BE2C (cell line): Measurements from ENCODE around the gene SORBS2.

ENCODE experiments used
- DNase-seq: peaks from one replicate; pipeline ENCODE4 v3.0.0-alpha.2; 2020
- H3K27me3 ChIP-seq: fragments of 250-450 bp; sonication (Bioruptor Pico); 2 replicates; pipeline ENCODE4 v1.5.1; 2020; ENCODE audit warnings: mild to moderate bottlenecking
- H3K36me3 ChIP-seq: fragments of 250-450 bp; sonication (Bioruptor Pico); 2 replicates; pipeline ENCODE4 v1.5.1; 2020; ENCODE audit warnings: mild to moderate bottlenecking
- H3K4me1 ChIP-seq: fragments of 250-450 bp; sonication (Bioruptor Pico); 2 replicates; pipeline ENCODE4 v1.5.1; 2020
- H3K4me3 ChIP-seq: 2 replicates; pipeline ENCODE4 v1.5.1; 2011; ENCODE audit warnings: low read depth, low read length
- H3K9me3 ChIP-seq: fragments of 250-450 bp; sonication (Bioruptor Pico); 2 replicates; pipeline ENCODE4 v1.5.1; 2020
- CTCF ChIP-seq: IDR thresholded peaks from 2 replicates; pipeline ENCODE4 v1.5.1; 2012; ENCODE audit warnings: mild to moderate bottlenecking, low read depth, low read length

SORBS2 gene

GRCh38 chr4:185849664-185850550 is 37.9 kb upstream of the SORBS2 start:
- no peak overlapping the region for H3K4me3 ChIP-seq
- H3K27me3 ChIP-seq, result no peaks in the 10 kb centered on the region
- no peak for DNase-seq
- peaks cover 3% of the 10 kb centered on the region; the same call in 1 of the 2 replicates for H3K9me3 ChIP-seq
- no peaks in the 10 kb centered on the region for H3K36me3 ChIP-seq
- H3K4me1 ChIP-seq, result peaks cover 11% of the 10 kb centered on the region
- no peak for TF ChIP-seq CTCF

GRCh38 chr4:185847352-185848097 is 35.5 kb upstream of the SORBS2 start:
- peaks cover 3% of the 10 kb centered on the region; the same call in 1 of the 2 replicates for H3K9me3 ChIP-seq
- peak overlapping the region; percentile 43 for H3K4me3 ChIP-seq
- no peaks in the 10 kb centered on the region for H3K36me3 ChIP-seq
- peaks cover 11% of the 10 kb centered on the region for H3K4me1 ChIP-seq
- no peaks in the 10 kb centered on the region for H3K27me3 ChIP-seq
- peak; percentile 75 for DNase-seq
- no peak for TF ChIP-seq CTCF

DNA sequence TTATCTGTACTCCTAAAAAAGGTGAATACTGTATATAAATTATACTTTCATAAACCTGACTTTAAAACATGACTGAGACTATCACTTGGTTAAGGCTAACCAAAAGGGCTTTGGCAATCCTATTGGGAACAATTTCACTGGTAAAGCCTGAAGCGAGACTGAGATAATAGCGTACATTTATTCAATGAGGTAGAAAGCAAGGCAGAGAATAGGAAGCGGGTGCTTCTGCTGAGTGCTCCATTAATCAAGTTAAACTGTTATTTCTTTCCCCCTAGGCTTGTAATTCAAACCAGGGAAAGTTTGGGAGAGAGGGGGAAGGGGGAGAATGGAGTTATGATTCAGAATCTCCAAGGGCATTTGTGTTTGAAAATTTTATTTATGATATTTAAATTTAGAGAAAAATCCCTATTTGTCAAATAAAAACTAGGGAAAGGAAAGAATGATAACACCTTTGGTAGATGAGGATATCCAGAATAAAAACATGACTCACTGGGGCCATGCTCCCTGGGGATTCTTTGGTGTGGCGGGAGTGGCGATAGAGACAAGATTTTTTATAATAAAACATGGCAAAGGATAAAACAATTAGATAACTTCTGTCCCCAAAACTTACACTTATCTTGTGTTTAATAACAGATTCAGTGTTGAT is 34.6 kb upstream of the SORBS2 start:
- DNase-seq, result peak; percentile 63
- Histone ChIP-seq H3K36me3 (no peaks in the 10 kb centered on the region), H3K27me3 (no peaks in the 10 kb centered on the region), H3K4me1 (peaks cover 11% of the 10 kb centered on the region), H3K9me3 (peaks cover 3% of the 10 kb centered on the region; the same call in 1 of the 2 replicates), H3K4me3 (peak overlapping the region; percentile 43)
- TF ChIP-seq CTCF, result no peak

DNA sequence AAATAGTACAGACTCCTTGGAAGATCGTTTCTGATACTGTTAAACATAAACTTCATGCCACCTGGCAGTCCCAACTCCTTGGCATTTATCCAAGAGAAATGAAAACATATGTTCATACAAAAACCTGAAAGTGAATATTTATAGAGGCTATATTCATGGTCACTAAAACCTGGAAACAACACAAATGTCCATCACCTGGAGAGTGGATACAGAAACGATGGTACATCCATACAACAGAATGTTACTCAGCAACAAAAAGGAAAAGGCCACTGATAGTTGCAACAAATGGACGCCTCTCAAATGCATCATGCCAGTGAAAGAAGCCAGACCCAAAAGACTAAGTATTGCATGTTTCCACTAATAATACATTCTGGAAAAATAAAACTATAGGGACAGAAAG is 34.0 kb upstream of the SORBS2 start:
- Histone ChIP-seq H3K36me3 (no peaks in the 10 kb centered on the region), H3K4me1 (peaks cover 11% of the 10 kb centered on the region), H3K4me3 (no peak overlapping the region), H3K9me3 (peaks cover 3% of the 10 kb centered on the region; the same call in 1 of the 2 replicates), H3K27me3 (no peaks in the 10 kb centered on the region)
- DNase-seq, result no peak
- TF ChIP-seq CTCF, result no peak

DNA sequence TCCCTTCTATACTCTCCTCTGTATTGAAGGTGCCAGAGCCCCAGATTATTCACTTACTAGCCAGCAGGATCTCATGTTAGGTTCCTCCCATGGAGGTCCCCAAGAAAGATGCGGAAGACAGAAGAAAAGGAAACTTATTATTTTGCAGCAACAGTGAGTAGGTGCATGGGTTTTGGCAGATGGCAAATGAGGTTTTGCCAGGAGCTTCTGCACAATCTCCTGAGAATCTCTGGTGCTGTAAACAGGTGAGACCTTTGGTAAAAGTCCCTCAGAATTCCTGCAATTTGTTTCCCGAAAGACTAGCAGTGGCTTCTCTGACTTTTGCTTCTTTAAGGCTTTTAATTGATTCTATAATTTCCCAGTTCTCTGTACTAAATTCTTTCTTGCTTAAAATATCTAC is 29.5 kb upstream of the SORBS2 start:
- TF ChIP-seq CTCF, result no peak
- no peaks in the 10 kb centered on the region for H3K27me3 ChIP-seq
- peaks cover 9% of the 10 kb centered on the region for H3K4me1 ChIP-seq
- H3K9me3 ChIP-seq, result peaks cover 3% of the 10 kb centered on the region; the same call in 1 of the 2 replicates
- H3K4me3 ChIP-seq, result no peak overlapping the region
- DNase-seq, result no peak
- no peaks in the 10 kb centered on the region for H3K36me3 ChIP-seq
